HCT116 (cell line): ENCODE data around the gene WHAMM. TPM values are rescaled to one million over a fixed set of nuclear protein-coding genes. Genes with fewer than 3 reads are reported as not detected.

Experiments
- ATAC-seq: fragments of 200-7000 bp; cut with Tn5 transposase; 2 replicates; pipeline ENCODE4 v1.9.1; 2020; ENCODE audit warnings: mild to moderate bottlenecking, moderate library complexity
- BruUV-seq: library from RNA; stranded (reverse); fragments of 400-500 nt; replicated peaks from 2 replicates; lab custom pipeline; 2021; lab: Mats Ljungman, UMichigan
- CTCF ChIA-PET: fragments of 300-600 bp; sonication (Branson Sonifier 250); formaldehyde crosslinking; loops from one replicate; lab custom pipeline; 2021; ENCODE audit warnings: antibody characterized with exemption; lab: Charles Lee
- POLR2A ChIA-PET: fragments of 300-600, 350-600 bp; sonication (Branson Sonifier 250); formaldehyde crosslinking; loops from one replicate; lab custom pipeline; 2021; ENCODE audit warnings: antibody characterized with exemption; lab: Charles Lee
- RAD21 ChIA-PET, 2 experiments: fragments of 300-600 bp; sonication (Branson Sonifier 250); formaldehyde crosslinking; loops; one replicate each; lab custom pipeline; 2023; ENCODE audit warnings: low total read pairs in 2 of 2; ENCODE audit not compliant: uncharacterized antibody in 2 of 2, unreplicated experiment in 2 of 2, low non-redundant PET in 1 of 2; lab: Charles Lee
- DNase-seq: peaks from one replicate; pipeline ENCODE4 v3.0.0-alpha.2; 2010; ENCODE audit warnings: low read depth, low spot score
- H2AFZ ChIP-seq: fragments of 200-600 bp; shearing (Covaris generic), sonication (generic); 2 replicates; pipeline ENCODE4 v1.6.1; 2017; ENCODE audit warnings: low read depth, mixed run types, mixed read lengths, antibody characterized with exemption, low read length; ENCODE audit not compliant: poor library complexity, severe bottlenecking
- H3K27ac ChIP-seq: 2 replicates; pipeline ENCODE4 v1.5.1; 2012; ENCODE audit warnings: low read depth, low read length
- H3K27me3 ChIP-seq: fragments of 200-600 bp; sonication (generic); 2 replicates; pipeline ENCODE4 v1.6.1; 2016; ENCODE audit warnings: mixed run types, low read length, mixed read lengths; ENCODE audit not compliant: insufficient read depth
- H3K36me3 ChIP-seq, 2 experiments: fragments of 200-500 bp in 1 of 2; fragments of 200-600 bp in 1 of 2; sonication (Bioruptor generic) in 1 of 2; sonication (generic) in 1 of 2; 2 replicates each; pipeline versions ENCODE4 v1.5.1 to v1.6.1; 2014 to 2016; ENCODE audit warnings: low read length in 2 of 2, inconsistent platforms in 1 of 2, mixed read lengths in 1 of 2, mixed run types in 1 of 2; ENCODE audit not compliant: insufficient read depth in 2 of 2, control insufficient read depth in 1 of 2
- H3K4me1 ChIP-seq, 2 experiments: fragments of 200-600 bp in 1 of 2; sonication (generic) in 1 of 2; 2 replicates each; pipeline versions ENCODE4 v1.5.1 to v1.6.1; 2012 to 2017; ENCODE audit warnings: low read length in 2 of 2, inconsistent platforms in 1 of 2, mild to moderate bottlenecking in 1 of 2, mixed read lengths in 1 of 2, mixed run types in 1 of 2, moderate library complexity in 1 of 2; ENCODE audit not compliant: insufficient read depth in 2 of 2, control insufficient read depth in 1 of 2
- H3K4me2 ChIP-seq: fragments of 200-600 bp; sonication (generic); 2 replicates; pipeline ENCODE4 v1.6.1; 2017; ENCODE audit warnings: mixed run types, low read length, mixed read lengths
- H3K4me3 ChIP-seq, 2 experiments: fragments of 200-600 bp in 1 of 2; sonication (generic) in 1 of 2; replicated peaks in 1 of 2; 2 replicates each; pipeline ENCODE4 v1.5.1; 2011 to 2016; ENCODE audit warnings: low read length in 2 of 2, control low read depth in 1 of 2, low read depth in 1 of 2, mild to moderate bottlenecking in 1 of 2, mixed read lengths in 1 of 2, mixed run types in 1 of 2
- H3K79me2 ChIP-seq: fragments of 200-600 bp; sonication (generic); 2 replicates; pipeline ENCODE4 v1.6.1; 2017; ENCODE audit warnings: mild to moderate bottlenecking, mixed run types, low read length, moderate library complexity, mixed read lengths; ENCODE audit not compliant: insufficient read depth
- H3K9ac ChIP-seq: fragments of 200-600 bp; sonication (generic); 2 replicates; pipeline ENCODE4 v1.6.1; 2016; ENCODE audit warnings: low read length, mixed read lengths
- H3K9me2 ChIP-seq: fragments of 200-600 bp; sonication (generic), shearing (Covaris generic); 2 replicates; pipeline ENCODE4 v1.6.1; 2017; ENCODE audit warnings: mixed run types, mild to moderate bottlenecking, moderate library complexity; ENCODE audit not compliant: insufficient read depth
- H3K9me3 ChIP-seq, 2 experiments: fragments of 200-500 bp in 1 of 2; fragments of 200-600 bp in 1 of 2; sonication (Bioruptor generic) in 1 of 2; sonication (generic) in 1 of 2; 2 replicates each; pipeline ENCODE4 v1.6.1; 2014 to 2017; ENCODE audit warnings: low read length in 2 of 2, mixed read lengths in 2 of 2, inconsistent platforms in 1 of 2, low read depth in 1 of 2, mild to moderate bottlenecking in 1 of 2, mixed run types in 1 of 2, moderate library complexity in 1 of 2; ENCODE audit not compliant: control insufficient read depth in 1 of 2, insufficient read depth in 1 of 2
- H4K20me1 ChIP-seq: fragments of 200-600 bp; sonication (generic), shearing (Covaris generic); 2 replicates; pipeline ENCODE4 v1.6.1; 2017; ENCODE audit warnings: mixed run types, mild to moderate bottlenecking, moderate library complexity; ENCODE audit not compliant: insufficient read depth
- CEBPB ChIP-seq: IDR thresholded peaks from 2 replicates; pipeline ENCODE4 v1.6.1; 2012; ENCODE audit warnings: low read depth
- EGR1 ChIP-seq: IDR thresholded peaks from 2 replicates; pipeline ENCODE4 v1.6.1; 2012; ENCODE audit warnings: low read depth
- ELF1 ChIP-seq: IDR thresholded peaks from 2 replicates; pipeline ENCODE4 v1.6.1; 2012; ENCODE audit warnings: low read depth, borderline replicate concordance
- FOSL1 ChIP-seq: IDR thresholded peaks from 2 replicates; pipeline ENCODE4 v1.6.1; 2012; ENCODE audit warnings: low read depth
- JUND ChIP-seq: IDR thresholded peaks from 2 replicates; pipeline ENCODE4 v1.6.1; 2012
- RAD21 ChIP-seq: IDR thresholded peaks from 2 replicates; pipeline ENCODE4 v1.6.1; 2012; ENCODE audit warnings: low read depth, mild to moderate bottlenecking
- SIN3A ChIP-seq: IDR thresholded peaks from 2 replicates; pipeline ENCODE4 v1.6.1; 2012; ENCODE audit warnings: low read depth
- SP1 ChIP-seq: IDR thresholded peaks from 2 replicates; pipeline ENCODE4 v1.6.1; 2012; ENCODE audit warnings: low read depth
- ZFX ChIP-seq: fragments of 450-650 bp; IDR thresholded peaks from 2 replicates; pipeline ENCODE4 v1.6.1; 2017
- intact Hi-C: fragments of 100-400 bp; cut with micrococcal nuclease; formaldehyde crosslinking; loops from 2 replicates; pipeline ENCODE4 v1.10.0; 2022
- total RNA-seq: library from RNA; stranded (reverse); gene quantifications from one replicate; pipeline ENCODE4 v1.2.1, GENCODE V29; 2021; ENCODE audit not compliant: unreplicated experiment
- TF ChIP-seq, protein P1 (sequence below), 3 experiments: fragments of 200-600 bp in 1 of 3; sonication (generic) in 1 of 3; IDR thresholded peaks in 2 of 3; conservative IDR thresholded peaks in 1 of 3; 2 replicates each; pipeline ENCODE4 v1.5.1; 2012 to 2017; ENCODE audit warnings: low read depth in 2 of 3, low read length in 2 of 3, antibody characterized with exemption in 1 of 3, borderline replicate concordance in 1 of 3, control low read depth in 1 of 3, mild to moderate bottlenecking in 1 of 3, mixed read lengths in 1 of 3, mixed run types in 1 of 3, moderate library complexity in 1 of 3; ENCODE audit not compliant: insufficient read depth in 1 of 3
- TF ChIP-seq, protein P2 (sequence below): IDR thresholded peaks from 2 replicates; pipeline ENCODE4 v1.6.1; 2012; ENCODE audit warnings: low read depth
- TF ChIP-seq, protein P3 (sequence below): IDR thresholded peaks from 2 replicates; pipeline ENCODE4 v1.6.1; 2012

WHAMM gene
- total RNA-seq, 1 experiment from 2014 or later, result 7.1 TPM

DNA sequence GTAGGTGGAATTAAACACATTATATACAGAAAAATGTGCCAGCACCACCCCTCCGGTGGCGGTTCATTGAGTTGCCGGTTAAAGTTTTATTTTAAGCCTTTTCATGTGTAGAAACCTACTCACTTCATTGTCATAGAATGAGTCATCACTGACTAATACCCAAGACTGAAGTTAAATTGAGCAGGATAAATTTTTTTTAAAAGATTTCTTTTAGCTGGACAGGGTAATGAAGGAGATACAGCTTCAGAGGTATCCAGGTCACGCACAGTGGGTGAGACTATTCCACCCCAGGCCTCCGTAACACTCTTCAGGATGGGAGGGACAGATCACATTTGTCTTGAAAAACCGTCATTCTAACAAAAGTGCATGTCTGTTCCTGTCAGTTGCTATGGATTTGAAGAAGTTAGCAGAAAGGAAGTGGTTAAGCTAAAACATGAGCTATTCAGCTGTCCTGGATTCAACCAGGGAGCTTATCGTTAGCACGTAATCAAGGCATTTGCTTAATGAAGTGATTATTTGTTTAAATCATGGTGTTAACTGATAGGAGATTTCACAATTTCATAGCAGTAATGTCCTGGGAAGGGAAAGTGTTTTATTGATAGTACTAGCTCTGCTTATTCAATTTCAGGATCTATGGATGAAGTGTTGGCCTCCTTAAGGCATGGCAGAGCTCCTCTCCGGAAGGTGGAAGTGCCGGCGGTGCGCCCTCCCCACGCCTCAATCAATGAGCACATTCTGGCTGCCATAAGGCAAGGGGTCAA is 23.4 kb downstream of the WHAMM start (continued):
- TF ChIP-seq, protein P1, sequence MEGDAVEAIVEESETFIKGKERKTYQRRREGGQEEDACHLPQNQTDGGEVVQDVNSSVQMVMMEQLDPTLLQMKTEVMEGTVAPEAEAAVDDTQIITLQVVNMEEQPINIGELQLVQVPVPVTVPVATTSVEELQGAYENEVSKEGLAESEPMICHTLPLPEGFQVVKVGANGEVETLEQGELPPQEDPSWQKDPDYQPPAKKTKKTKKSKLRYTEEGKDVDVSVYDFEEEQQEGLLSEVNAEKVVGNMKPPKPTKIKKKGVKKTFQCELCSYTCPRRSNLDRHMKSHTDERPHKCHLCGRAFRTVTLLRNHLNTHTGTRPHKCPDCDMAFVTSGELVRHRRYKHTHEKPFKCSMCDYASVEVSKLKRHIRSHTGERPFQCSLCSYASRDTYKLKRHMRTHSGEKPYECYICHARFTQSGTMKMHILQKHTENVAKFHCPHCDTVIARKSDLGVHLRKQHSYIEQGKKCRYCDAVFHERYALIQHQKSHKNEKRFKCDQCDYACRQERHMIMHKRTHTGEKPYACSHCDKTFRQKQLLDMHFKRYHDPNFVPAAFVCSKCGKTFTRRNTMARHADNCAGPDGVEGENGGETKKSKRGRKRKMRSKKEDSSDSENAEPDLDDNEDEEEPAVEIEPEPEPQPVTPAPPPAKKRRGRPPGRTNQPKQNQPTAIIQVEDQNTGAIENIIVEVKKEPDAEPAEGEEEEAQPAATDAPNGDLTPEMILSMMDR (IDR thresholded peaks at IDR 0.05 in 2 of 3, conservative IDR thresholded peaks at IDR 0.05 in 1 of 3; ENCODE audit: borderline replicate concordance in 1 of 3, insufficient read depth in 1 of 3, low read depth in 2 of 3, low read length in 2 of 3), result no peak

DNA sequence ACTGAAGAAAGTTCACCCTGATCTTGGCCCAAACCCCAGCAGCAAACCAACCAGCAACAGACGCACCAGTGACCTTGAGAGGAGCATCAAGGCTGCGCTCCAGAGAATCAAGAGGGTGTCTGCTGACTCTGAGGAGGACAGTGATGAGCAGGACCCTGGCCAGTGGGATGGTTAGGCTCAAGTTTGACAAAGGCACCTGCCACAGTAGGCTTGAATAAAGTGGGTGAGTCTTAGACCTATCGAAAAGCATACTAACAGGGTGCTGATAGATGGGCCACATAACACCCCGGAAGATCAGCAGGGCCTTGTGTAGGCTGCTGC is 23.9 kb downstream of the WHAMM start:
- ATAC-seq (no peak), DNase-seq (no peak)
- Histone ChIP-seq H3K9me2 (no peaks in the 10 kb centered on the region), H3K4me2 (peak overlapping the region; percentile 66), H3K79me2 (no peaks in the 10 kb centered on the region), H3K9ac (peak overlapping the region; percentile 38; the same call in 1 of the 2 replicates), H2AFZ (no peak overlapping the region), H3K4me1 (peaks cover 22 to 31% of the 10 kb centered on the region in 2 experiments), H3K4me3 (no peak overlapping the region), H3K36me3 (peaks cover 23 to 38% of the 10 kb centered on the region in 2 experiments; a peak in 3 of 4 replicates), H4K20me1 (no peaks in the 10 kb centered on the region), H3K27ac (peak overlapping the region; percentile 63), H3K9me3 (no peaks in the 10 kb centered on the region), H3K27me3 (no peaks in the 10 kb centered on the region)
- RAD21 ChIA-PET, result no interaction called here
- intact Hi-C loops, result no loop called here
- TF ChIP-seq SP1 (no peak), ZFX (no peak), ELF1 (no peak), JUND (no peak), FOSL1 (no peak), EGR1 (no peak), RAD21 (no peak), CEBPB (no peak), SIN3A (no peak)
- TF ChIP-seq, protein P2, sequence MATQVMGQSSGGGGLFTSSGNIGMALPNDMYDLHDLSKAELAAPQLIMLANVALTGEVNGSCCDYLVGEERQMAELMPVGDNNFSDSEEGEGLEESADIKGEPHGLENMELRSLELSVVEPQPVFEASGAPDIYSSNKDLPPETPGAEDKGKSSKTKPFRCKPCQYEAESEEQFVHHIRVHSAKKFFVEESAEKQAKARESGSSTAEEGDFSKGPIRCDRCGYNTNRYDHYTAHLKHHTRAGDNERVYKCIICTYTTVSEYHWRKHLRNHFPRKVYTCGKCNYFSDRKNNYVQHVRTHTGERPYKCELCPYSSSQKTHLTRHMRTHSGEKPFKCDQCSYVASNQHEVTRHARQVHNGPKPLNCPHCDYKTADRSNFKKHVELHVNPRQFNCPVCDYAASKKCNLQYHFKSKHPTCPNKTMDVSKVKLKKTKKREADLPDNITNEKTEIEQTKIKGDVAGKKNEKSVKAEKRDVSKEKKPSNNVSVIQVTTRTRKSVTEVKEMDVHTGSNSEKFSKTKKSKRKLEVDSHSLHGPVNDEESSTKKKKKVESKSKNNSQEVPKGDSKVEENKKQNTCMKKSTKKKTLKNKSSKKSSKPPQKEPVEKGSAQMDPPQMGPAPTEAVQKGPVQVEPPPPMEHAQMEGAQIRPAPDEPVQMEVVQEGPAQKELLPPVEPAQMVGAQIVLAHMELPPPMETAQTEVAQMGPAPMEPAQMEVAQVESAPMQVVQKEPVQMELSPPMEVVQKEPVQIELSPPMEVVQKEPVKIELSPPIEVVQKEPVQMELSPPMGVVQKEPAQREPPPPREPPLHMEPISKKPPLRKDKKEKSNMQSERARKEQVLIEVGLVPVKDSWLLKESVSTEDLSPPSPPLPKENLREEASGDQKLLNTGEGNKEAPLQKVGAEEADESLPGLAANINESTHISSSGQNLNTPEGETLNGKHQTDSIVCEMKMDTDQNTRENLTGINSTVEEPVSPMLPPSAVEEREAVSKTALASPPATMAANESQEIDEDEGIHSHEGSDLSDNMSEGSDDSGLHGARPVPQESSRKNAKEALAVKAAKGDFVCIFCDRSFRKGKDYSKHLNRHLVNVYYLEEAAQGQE, result no peak
- TF ChIP-seq, protein P1 (IDR thresholded peaks at IDR 0.05 in 2 of 3, conservative IDR thresholded peaks at IDR 0.05 in 1 of 3; ENCODE audit: borderline replicate concordance in 1 of 3, insufficient read depth in 1 of 3, low read depth in 2 of 3, low read length in 2 of 3), result no peak
- TF ChIP-seq, protein P3, sequence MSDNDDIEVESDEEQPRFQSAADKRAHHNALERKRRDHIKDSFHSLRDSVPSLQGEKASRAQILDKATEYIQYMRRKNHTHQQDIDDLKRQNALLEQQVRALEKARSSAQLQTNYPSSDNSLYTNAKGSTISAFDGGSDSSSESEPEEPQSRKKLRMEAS, result no peak
- no TSS peak for BruUV-seq
- POLR2A ChIA-PET, result interaction anchor here (0.6 to 1.4 kb wide), 2 partner anchors 298 to 1296 kb away, joined by 3 read pairs; no protein-coding TSS in a partner anchor
- CTCF ChIA-PET, result interaction anchor here (1.3 to 1.4 kb wide), 2 partner anchors 16 to 178 kb away, joined by 5 to 8 read pairs; partner anchors contain the start of gene C15orf40
